T-helper 22 cell (primary cell): ENCODE data around the gene CDC42BPA.
"Not testable (repeated sequence)": the region's sequence is repeated elsewhere in the genome, so short reads cannot be mapped to it uniquely, and the experiment has no call there.

Source experiments
- DNase-seq: peaks from one replicate; pipeline ENCODE4 v3.0.0-alpha.2; 2020; ENCODE audit warnings: low read depth

Gene CDC42BPA

DNA sequence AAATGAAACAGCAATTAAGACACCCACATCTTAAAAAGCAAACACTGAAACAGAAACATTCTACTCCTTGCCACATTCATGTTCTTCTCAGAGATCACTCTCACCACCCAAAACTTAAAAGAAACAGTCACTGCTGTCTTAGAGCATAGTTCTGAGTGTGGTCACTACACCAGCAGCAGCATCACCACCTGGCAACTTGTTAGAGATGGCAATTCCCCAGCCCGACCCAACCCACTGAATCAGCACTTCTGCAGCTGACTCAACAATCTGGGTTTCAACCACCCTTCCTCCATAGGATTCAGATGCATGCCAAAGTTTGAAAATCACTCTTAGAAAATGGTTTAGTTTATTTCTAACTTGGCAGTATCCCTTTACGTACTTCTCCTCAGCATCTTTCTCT, 126.1 kb downstream of the CDC42BPA start:
- no peak for DNase-seq

DNA sequence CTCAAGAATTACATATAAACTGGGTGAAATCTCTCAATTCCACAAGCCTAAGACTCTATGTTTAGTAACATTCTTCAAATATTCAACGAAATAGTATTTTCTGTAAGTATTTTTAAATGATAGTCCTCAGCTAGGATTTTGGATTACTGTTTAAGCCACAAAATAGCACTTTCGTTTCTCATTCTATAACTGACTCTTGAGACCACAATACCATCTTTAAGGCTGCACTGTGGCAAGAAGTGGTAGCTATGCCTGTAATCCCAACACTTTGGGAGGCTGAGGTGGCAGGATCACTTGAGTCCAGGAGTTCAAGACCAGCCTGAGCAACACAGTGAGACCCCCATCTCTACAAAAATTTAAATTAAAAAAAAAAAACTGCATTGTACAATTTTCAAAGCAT, 126.7 kb downstream of the CDC42BPA start:
- no peak for DNase-seq

DNA sequence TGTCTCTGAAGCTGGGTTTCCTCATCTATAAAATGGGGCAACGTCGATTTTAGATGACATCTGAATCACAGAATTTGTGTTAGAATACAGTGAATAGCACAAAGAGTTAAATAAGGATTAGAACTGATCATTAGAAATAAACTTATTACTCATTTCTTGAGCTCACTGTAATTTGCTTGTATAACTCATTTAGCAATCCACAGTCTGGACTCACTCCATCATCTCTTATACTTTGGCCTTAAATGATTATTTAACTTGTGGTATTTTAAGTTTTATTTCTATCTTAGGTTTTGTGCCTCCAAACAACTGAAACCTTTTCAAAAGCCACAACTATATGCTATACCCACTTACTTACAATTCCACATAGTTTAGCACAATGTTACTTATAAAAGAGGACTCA, 128.0 kb downstream of the CDC42BPA start:
- DNase-seq: no peak

DNA sequence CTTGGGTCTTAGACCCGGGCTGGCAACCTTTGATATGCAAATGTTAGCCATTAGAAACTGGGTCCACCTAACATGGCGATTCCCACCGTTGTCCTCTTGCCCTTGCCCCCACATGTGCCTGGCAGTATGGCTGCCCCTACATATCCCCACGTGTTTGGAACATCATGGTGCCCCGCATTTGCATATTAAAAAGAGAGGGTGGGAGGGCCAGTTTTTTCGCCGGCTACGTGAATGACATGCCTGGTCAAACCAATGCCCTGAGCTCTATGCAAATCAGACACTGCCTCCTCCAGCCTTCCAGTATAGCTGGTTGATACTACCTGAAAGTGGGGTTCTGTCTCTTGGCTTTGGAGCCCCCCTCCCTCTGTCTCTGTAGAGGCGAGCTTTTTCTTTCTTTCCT, 133.0 kb downstream of the CDC42BPA start:
- DNase-seq: no peak

DNA sequence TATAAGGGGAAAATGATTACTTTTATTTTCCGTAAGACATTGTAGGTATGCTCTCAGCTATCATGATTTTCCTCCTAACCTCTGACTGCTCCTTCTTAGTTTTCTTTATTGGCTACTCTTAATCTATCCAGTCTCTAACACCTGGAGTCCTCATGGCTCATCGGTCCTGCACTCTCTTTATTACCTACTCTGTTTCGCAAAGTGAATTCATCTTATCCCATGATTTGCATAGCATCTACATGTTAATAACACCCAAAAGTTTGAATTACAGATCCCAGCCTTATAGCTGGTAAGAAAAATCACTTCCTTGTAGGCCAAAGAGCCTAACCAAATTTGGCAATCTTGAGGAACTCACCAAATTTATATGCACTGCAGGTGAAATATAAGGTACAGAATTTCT, 136.3 kb downstream of the CDC42BPA start:
- no peak for DNase-seq

DNA sequence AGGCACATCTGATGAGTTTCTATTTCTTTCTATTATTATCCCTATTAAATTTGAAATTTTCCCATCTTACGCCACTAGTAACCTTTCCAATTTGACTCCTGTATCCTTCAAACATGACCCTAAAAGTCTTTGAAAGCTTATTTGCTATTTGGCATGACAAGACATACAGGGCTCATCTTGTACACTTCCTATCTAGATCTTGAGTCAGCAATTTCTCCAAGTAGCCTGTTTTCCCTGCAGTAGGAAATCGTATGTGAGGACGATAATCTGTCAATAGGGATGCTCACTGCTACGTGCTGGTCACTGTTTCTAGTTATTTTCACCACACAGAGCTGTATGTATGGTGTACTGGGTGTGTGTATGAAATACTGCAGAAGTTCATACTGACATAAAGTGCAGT, 142.7 kb downstream of the CDC42BPA start:
- DNase-seq: no peak

DNA sequence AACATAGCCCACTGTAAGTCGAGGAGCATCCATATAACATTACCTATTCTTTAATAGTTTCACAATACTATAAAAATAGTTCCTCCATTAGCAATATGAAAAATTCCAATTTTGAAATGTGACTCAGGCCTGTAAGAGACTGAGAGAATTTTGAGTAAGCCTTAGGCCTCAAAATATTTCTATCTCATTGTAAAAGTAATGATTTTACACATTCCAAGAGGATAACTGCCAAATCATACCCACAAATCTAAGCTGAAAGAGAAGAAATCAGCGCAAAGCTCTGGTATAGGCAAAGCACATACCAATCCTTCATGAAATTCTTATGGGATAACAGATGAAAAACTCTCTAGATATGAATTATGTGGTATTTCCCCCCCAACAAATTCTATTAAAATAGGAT, 144.1 kb downstream of the CDC42BPA start:
- no peak for DNase-seq

DNA sequence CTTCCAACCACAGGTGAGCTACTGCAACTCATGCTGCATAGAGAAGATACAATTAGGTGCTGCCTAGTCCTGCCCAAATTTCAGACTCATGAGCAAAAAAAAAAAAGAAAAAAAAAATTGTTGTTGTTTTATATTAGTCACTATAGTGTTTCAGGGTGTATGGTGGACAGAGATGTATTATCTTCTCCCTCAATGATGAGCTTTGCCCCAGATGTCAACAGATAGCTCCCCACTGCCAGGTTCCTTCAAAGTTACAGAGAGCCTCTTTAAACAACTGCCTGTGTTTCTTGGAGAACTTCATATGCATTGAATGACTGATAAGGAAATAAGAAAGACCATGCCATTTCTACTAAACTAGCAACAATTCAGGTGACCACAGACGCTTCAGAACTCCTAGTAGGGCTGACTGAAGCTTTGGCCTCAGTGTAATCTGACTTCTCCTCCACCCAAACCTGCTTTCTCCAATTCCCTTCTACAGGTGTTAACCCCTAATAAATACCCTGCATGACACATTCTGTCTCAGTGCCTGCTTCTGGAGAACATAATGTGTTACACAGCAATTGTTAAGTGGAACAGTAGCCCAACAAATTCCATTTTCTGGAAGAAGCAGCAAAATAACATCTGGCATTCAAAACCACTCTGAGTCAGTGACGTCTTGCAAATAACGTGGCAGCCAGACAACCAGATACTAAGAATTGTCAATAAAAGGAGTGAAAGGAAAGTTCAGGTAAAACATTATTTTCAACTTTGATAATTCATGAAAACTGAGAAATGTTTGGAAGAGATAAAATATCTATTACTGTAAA, 147.7 kb downstream of the CDC42BPA start:
- DNase-seq: no peak

DNA sequence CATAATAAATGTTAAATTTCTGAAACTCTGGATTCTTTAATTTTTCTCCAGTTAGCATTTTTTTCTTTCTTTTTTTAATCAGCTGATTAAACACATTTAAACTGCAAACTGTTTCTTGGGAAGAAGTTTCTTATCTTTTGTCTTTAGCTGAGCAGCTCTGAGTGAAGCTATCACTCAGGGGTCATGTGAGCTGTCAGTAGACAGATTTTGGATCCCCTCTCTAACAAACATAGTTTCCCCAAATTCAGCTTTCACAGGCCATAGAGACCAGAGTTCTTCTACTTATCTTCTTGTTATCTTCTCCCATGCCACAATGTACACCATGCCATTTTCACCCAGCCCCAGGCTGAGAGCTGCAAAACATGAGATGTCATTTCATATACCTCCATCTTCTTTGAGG, 148.9 kb downstream of the CDC42BPA start:
- no peak for DNase-seq

DNA sequence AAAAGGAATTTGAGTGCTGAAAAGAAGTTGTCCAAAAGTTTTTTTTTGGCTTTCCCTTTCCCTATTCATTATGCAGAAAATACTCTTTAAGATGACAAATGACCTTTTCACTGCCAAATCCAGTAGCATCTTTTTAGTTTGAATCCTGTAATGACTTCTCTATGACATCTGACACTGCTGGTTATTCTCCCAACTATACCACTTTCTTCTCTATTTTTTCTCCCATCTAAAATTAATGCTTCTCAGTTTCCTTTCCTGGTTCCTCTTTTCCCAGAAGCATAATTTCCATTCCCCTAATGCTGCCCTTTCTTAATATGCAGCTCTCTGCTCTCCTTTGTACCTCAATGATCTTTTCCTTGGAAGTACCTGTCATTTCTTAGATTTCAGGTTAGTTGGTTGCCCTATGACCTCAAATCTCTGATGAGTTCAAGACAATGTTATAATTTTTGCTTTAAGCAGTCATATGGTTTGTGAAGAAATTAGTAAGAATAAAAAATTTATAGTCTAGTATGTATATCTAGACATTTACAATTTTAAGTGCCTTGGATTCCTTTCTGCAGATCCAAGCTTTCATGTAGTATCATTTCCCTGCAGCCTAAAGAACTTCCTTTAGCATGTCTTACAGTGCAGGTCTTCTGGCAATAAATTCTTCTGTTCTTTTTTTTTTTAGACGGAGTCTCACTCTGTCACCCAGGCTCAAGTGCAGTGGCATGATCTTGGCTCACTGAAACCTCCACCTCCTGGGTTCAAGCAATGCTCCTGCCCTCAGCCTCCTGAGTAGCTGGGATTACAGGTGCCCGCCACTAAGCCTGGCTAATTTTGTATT, 150.8 kb downstream of the CDC42BPA start:
- no peak for DNase-seq

DNA sequence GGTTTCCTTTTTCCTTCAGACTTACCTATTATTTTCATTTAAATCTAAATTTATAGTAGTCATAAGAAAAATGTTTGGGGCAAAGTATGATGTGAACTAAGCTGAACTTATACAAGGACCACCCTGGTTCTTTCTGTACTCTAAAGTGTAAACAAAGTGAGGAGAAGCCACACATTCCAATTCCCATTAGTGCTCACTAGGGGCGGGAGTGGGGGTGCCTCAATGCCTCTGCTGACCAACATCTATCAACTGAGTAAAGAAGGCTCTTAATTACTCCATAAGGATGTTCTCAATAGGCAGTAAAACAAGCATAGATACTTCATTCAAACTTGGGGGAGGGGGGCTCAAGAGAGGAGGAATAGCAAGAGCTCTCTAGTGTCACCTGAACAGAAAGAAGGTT, 151.7 kb downstream of the CDC42BPA start:
- no peak for DNase-seq

DNA sequence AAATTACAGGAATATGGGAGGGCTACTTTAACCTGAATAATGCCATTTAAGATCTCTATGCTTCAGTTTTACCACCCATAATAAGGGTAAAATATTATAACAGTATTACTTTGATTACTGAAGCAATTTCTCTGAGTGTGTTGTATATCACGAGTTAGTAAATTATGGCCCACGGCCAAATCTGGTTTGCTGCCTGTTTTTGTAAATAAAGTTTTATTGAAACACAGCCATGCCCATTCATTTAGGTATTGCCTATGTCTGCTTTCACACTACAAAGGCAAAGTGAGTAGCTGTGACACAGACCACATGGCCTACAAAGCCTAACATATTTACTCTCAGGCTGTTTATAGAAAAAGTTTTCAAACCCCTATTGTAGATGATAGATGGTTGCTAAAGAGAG, 156.8 kb downstream of the CDC42BPA start:
- no peak for DNase-seq

DNA sequence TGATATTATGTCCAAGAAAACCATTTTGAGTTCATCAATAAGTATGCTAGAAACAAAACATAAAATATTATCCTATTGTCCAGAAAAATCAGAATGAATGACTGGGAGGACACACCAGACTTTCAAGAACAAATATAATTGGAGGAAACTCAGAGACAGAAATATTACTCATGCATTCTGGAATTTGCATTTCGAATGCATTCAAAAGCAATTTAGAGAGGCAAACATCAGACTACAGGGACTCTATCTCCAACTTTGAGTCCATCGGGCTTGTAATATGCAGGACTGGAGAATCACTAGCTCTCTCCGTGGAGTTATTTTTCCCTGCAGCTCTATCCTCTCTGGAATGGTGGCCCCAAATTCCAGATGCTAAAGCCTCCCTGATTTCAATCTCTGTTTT, 161.8 kb downstream of the CDC42BPA start:
- no peak for DNase-seq

DNA sequence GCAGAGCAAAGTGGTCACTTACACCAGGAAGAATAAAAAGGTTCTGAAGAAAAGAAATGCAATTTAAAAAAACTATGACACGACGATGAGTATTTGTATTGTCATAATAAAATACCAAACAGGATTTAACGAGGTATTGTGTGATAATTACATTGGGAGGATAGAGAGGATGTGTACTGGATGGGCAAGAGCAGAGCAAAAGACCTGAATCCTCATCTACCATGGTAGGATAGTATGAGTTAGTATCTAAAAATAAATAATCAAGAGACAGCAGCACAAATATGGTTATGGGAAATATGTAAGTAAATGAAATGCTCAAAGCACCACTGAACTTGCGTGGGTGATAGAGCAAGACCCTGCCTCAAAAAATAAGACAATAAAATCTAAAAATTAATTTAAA, 162.6 kb downstream of the CDC42BPA start:
- DNase-seq: no peak

DNA sequence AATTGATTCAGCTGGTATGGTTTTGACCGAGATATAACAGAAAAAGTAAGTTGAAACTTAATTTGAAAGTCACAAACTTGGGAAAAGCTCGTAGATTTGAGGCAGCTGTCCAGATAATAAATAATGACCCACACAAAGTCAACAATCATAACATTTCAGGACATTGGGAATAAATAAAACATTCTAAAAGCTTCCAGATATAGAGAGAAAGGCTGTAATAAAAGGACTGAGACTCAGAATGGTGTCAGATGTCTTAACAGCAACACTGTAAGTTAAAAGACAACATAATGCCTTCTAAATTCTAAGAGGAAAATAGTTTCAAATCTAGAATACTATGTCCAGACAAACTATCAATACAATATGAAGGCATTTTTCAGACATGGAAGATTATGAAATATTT, 163.3 kb downstream of the CDC42BPA start:
- DNase-seq: no peak

DNA sequence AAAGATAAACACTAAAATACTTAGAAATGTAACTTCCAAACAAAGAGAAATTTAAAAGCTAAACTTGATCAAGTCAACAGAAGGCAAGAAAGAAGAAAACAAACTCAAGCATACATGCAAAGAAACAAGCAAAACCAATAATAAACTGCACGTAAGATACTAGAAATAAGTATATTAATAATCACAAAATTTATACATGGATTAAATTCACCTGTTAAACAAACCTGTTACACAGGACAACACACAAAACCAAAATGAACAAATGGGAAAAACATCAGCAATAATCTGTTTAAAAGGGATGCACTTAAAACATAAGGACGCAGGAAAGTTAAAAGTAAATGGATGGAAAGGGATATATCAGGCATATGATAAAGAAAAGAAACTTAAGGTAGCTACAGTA, 165.8 kb downstream of the CDC42BPA start:
- no peak for DNase-seq

DNA sequence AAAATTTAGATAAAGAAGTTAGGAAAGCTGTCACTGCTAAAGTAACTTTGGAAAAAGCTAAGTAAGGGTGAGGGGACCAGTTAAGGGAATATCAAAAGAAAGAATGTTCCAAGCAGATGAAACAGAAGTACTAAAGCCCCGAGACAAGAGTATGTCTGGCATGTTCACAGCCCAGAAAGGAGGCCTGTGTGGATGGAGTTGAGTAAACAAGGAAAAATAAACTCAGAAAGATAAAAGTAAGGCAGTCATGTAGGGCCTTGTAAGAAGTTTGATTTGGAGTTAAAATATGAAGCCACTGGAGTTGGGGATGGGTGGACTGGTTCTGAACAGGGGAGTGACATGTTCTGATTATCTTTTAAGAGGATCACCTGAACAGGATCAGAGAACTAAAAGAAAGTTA, 177.9 kb downstream of the CDC42BPA start:
- DNase-seq: no peak

DNA sequence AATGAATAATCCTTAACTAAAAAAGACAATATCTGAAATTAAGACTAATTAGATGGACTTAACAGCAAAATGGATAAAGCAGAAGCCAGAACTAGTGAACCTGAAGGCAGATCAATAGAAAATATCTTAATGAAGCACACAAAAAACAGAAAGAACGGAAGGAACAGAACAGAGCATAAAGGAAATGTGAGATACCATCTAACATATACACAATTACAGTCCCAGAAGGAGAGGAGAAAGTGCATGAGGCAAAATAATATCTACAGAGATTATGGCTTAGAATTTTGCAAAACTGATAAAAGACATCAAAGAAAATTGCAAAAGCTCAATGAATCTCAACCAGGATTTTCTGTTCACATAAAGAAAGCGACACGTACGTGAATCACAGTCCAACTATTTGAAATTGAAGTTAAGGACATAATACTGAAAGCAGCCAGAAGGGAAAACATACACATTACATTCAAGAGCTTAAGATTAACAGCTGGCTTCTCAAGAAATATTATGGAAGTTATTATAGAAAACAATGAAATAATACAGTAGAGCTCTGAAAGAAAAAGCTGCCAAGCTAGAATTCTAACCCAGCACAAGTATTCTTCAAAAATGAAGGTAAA, 182.0 kb downstream of the CDC42BPA start:
- DNase-seq: no peak

DNA sequence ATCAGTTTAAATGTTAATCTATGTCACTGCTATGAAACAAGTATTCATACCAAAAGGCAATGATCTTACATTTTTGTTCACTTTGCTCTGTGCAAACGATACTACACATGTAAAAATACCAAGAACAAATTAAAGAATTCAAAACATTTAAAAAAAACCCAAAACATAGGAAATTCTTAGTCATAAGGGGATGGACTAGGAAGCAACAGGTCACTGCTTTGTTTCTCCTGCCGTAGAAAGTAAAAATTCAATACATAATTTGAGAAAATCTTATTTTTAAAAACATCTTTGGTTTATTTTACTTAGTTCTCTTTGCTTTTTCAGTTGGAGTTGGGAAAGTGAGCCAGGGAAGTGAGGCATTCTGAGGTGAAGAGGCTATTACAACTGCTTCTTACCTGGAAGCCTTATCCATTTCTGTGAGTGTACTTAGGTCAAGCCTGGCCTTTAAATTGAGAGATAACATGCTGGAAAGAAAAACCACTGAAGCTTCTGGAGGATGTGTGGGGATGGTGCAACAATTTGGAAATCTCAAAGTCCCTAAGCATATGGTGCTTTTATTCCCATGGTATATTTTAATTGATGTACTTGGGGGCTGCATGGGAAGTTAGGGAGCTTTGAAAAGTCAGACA, 183.5 kb downstream of the CDC42BPA start:
- no peak for DNase-seq

DNA sequence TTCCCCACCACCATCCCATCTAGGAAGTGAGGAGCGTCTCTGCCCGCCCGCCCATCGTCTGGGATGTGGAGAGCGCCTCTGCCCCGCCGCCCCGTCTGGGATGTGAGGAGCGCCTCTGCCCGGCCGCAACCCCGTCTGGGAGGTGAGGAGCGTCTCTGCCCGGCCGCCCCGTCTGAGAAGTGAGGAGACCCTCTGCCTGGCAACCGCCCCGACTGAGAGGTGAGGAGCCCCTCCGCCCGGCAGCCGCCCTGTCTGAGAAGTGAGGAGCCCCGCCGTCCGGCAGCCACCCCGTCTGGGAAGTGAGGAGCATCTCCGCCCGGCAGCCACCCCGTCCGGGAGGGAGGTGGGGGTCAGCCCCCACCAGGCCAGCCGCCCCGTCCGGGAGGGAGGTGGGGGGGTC, 185.6 kb downstream of the CDC42BPA start:
- not testable (repeated sequence) for DNase-seq

DNA sequence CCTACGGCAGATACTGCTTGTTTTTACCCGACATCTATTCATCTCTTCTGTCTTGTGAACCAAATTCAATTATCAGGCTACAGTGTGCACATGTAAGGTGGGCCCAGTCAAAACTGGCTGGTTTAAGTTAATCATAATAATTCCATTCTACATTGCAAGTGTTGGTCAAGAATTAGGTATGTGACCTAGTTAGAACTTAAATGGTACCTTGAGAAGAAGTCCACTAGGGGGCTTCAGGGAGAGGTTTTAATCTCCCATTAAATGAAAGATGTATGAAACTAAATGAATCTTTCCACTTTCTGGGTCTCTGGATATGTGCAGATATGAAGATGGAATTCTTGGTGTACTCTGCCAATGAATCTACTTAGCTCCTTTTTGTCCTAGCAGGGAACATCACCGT, 187.1 kb downstream of the CDC42BPA start:
- no peak for DNase-seq

DNA sequence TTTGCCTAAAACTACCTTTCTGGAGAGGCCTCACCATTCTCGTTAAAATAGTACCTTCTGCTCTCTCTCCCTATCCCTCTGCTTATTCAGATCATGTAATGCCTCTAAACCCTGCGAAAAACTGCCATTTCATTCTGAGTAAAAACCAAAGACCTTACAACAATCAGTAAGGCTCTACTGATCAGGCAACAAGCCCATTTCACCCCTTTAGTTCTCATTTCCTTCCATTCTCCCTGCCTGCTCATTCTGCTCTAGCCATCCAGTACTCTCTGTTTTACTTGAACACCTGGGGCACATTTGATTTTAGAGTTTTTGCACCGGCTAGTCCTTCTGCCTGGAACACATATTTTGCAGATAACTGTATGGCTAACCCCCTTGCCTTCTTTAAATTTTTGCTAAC, 190.4 kb downstream of the CDC42BPA start:
- DNase-seq: no peak
